ENCODE results near the gene PLK3.
"Not testable (repeated sequence)": the region's sequence is repeated elsewhere in the genome, so short reads cannot be mapped to it uniquely, and the experiment has no call there.

The PLK3 gene

DNA sequence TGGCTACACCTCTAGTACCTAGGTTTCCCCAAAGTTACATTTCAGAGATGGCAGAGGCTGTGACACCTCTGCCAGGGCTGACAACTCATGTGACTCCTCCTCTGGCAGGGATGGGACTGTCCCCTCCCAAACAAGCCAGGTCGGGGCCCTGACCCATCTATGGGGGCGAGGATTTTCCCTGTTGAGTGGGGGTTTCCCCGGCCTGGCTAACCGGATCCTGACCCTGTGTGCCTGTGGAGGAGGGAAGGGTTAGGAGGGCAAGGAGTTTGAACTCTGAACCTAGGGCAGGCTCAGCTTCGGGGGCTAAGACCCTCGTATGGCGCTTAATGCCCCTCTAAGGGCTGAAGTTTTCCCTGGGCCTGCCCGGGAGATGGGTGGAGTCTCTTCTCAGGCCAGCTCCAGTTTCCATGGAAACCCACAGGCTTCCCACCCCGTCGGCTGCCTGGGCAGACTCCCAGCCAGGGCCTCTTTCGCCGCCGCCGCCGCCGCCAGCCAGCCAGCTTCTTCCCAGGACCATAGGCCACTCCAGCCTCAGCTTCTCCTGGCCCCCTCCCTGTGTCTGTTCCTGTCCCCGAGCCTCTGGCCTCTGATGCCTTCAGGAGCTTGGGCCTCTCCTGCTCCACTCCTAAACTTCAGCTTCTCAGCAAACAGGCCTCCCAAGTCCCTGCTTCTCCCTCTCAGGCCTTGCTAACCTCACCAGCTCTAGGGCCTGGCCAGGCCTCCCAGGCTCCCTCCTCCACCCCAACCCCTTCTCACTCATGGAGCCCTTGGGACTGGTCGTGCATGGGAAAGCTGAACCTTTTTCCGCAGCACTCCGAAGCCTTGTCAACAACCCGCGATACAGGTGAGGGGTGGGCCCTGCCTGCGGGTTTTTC is 8.1 kb downstream of the PLK3 start, which contains the start of gene BTBD19:
Gene BTBD19, plus strand, starts transcription at position 461 of the 875 bp plus-strand sequence. Its CDS starts 298 bp downstream, at position 759.
- no peak for DNase-seq (ENCODE audit: extremely low read depth in 1 of 2, low read depth in 1 of 2)

DNA sequence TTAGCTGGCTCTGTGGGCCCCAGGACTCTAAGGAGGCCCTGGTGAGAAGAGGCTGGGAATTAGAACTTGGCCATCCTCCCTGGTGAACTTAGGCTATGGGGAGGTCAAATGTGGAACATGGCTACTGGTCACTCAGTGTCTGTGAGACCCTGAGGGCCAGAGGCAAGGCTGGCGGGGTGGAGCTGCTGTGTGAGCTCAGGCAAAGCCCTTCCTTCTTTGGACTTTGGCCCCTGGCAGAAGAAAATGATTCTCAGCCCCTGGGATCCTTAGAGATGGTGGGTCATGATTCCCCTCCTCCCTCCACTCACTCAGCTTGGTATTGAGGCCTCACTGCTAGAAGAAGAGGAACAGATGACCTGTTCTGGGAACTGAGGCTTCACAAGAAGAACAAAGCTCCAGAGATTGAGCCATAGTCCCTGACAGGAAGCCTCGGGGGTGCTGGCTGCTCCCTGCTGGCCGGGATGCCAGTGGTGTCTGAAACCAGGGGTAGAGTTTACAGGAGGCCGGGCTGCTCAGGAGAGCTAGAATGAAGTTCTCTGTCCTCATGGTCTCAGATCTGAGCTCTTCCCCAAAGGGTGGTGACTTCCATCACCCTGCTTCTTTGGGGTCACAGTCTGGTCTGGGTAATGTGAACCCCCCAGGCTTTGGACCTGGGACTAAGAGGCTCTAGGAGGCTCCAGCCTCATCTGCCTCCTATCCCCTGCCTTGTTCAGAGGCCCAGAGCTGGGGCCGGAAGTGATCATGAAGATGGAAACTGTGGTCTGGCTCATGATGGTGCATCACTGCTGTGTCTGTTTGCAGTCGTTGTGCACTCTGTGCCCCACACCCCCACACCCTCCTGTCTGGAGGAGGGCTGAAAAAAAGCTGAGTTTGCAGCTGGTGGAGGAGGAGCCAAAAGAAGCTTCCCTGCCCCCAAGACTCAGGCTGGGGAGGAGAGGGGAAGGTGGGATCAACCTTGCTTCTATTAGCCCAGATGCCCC is 9.1 kb downstream of the PLK3 start:
- DNase-seq (ENCODE audit: extremely low read depth in 1 of 2, low read depth in 1 of 2) = peak; percentile 70 to 73

DNA sequence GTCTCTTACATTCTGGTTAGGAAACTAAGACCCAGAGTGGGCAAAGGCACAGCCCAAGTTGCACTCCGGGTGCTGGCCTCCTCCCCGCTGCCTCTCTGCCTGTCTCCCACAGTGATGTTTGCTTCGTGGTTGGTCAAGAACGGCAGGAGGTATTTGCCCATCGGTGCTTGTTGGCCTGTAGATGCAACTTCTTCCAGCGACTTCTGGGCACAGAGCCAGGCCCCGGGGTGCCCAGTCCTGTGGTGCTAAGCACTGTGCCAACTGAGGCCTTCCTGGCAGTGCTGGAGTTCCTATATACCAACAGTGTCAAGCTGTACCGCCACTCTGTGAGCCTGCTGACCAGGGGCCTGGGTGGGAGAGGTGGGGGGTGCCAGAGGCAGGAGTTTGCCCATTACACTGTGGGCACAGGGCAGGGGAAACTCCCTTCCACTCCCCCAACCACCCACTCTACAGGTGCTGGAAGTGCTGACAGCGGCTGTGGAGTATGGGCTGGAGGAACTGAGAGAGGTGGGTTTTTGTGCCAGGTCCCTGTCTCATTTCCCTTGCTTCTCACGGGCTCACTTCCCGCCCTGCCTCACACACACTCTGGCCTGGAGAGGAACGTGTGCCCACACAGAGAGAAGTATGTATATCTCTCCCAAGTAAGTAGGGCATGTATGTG is 10.1 kb downstream of the PLK3 start:
- no peak for DNase-seq (ENCODE audit: extremely low read depth in 1 of 2, low read depth in 1 of 2)

DNA sequence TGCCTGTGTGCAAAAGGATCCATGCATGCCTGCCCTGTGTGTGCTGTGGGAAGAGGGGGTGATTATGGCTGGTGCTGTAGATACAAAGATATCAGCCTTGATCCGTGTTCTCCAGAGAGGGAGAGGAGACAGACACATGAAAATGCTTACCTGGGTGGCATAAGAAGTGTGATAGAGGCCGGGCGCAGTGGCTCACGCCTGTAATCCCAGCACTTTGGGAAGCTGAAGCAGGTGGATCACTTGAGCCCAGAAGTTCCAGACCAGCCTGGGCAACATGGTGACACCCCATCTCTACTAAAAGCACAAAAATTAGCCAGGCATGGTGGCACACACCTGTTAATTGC is 10.6 kb downstream of the PLK3 start:
- not testable (repeated sequence) for DNase-seq (ENCODE audit: extremely low read depth in 1 of 2, low read depth in 1 of 2)

DNA sequence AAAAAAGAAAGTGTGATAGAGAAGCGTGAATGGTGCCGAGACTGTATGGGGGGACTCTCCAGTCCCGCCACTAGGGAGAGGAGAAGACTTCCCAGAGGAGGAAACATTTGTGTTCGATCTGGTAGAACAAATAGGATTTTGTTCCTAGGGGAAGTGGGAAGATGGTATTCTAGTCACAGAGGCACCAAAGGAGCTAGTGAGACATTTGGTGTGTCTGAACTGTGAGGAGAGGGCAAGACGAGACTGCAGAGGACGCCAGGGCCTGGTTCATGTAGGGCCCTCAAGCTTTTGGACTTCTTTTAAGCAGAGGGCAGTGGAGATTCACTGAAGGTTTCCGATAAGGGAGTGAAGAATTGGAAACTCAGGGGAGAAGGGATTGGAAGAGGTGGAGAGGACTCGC is 11.1 kb downstream of the PLK3 start:
- no peak for DNase-seq (ENCODE audit: extremely low read depth in 1 of 2, low read depth in 1 of 2)

DNA sequence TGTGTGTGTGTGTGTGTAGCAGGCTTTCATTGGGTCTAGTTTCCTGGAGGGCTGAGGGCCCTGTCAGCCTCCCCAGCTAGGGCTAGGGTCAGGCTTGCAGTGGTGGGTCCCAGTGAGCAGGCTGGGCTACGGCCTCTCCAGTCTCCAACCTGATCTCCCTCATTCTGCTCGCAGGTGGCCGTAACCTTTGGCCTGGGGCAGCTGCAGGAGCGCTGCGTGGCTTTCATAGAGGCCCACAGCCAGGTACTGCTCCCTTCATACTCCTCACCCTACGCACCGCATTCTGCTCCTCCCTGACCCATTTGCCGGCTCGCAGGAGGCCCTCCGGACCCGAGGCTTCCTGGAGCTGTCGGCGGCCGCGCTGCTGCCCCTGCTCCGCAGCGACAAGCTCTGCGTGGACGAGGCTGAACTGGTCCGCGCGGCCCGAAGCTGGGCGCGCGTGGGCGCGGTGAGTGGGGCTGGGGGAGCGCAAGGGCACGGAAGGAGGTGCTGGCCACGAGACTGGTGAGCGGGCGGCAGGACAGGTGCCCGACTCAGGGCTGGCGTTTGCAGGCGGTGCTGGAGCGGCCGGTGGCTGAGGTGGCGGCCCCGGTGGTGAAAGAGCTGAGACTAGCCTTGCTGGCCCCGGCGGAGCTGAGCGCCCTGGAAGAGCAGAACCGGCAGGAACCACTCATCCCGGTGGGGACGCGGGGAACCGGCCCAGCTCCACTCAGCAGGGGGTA is 12.8 kb downstream of the PLK3 start:
- DNase-seq (ENCODE audit: extremely low read depth in 1 of 2, low read depth in 1 of 2) = no peak

DNA sequence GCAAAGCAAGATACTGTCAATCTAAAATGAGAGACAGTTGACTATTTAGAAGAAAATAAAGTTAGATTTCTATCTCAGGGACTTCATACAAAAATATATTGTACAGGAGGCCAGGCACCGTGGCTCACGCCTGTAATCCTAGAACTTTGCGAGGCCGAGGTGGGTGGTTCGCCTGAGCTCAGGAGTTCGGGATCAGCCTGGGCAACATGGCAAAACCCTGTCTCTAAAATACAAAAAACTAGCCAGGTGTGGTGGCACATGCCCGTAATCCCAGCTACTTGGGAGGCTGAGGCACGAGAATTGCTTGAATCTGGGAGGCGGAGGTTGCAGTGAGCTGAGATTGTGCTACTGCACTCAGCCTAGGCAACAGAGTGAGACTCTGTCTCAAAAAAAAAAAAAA is 15.7 kb downstream of the PLK3 start:
- not testable (repeated sequence) for DNase-seq (ENCODE audit: extremely low read depth in 1 of 2, low read depth in 1 of 2)

DNA sequence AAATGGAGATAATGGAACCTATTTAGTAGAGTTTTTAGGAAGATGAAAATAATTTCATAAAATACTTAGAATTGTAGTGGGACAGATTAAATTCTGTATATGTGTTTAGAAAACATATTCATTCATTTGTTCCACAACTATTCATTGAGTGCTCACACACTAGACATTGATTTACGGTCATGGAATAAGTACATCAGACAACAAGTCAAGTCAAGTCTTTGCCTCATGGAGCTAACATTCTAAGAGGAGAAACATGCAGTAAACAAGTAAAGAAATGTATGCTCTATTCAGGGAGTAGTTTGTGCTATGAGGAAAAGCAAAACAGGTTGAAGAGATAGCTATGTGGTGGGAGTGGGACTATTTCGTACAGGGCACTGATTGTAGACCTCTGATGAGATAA is 17.1 kb downstream of the PLK3 start:
- DNase-seq (ENCODE audit: extremely low read depth in 1 of 2, low read depth in 1 of 2) = no peak

DNA sequence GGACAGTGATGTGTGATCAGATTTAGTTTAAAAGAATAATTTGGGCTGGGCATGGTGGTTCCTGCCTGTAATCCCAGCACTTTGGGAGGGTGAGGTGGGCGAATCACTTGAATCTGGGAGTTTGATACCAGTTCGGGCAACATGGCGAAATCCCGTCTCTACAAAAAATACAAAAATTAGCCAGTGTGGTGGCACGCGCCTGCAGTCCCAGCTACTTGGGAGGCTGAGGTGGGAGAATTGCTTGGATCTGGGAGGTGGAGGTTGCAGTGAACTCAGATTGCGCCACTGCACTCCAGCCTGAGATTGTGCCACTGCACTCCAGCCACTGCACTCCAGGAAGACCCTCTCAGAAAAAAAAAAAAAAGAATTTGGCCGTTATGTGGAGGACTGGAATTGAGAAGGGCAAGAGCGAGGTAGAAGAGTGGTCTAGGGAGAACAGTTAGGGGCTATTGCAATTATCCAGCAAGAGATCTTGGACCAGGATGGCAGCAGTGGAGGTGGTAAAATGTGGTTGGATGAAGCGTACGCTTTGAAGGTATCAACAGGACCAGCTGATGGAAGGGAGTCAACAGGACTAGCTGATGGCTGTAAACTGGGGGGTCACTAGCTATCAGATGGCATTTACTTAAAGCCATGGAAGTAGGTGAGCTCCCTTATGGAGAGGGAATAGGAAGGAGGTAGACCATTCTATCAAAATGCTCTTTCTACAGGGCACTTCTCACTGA is 17.8 kb downstream of the PLK3 start:
- DNase-seq (ENCODE audit: extremely low read depth in 1 of 2, low read depth in 1 of 2) = no peak

DNA sequence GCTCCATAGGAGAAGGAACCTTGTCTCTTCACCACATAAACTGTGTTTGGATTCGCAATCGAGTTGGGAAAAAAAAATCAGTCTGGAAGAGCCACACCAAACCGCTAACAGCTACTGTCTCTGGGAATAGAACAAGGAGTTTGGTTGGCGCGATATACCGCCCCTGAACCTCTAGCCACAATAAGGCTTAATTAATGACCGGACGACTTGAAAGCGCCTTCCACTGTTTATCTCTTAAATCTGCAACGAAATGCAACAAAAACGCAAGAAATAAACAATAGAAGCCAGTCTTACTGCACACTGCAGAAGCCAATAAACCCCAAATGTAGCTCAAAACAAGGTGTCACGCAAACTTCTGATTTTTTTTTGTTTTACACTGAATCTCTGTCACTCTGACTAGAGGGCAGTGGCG is 19.0 kb downstream of the PLK3 start:
- no peak for DNase-seq (ENCODE audit: extremely low read depth in 1 of 2, low read depth in 1 of 2)

DNA sequence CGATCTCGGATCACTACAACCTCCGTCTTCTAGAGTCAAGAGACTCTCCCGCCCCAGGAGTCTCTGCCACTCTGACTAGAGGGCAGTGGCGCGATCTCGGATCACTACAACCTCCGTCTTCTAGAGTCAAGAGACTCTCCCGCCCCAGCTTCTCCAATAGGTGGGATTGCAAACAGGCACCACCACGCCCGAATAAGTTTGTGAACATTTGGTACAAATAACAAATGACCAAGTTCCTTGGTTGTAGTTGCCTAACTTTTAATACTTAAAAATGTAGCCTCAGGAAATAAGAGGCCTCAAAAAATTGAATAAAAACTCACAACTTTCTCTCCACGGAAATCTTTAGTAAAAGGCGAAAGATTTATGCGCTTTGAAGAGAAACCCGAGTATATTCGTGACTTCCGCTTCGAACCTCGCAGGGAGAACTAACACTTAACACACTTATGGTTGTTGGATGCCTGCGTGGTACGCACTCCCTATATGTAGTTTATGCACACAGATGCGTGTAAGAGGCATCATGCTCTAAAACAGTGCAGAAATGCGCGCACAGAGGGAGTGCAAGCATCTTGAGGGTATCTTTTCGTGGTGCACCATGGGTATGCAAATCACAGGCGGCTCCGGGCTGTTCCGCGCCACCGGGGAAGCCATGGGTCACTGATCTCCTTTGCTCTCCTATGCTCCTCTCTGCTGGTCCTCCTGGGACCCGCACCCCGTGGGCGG is 19.6 kb downstream of the PLK3 start:
- peak in 1 of 2 donors; percentile 60 for DNase-seq (ENCODE audit: extremely low read depth in 1 of 2, low read depth in 1 of 2)

DNA sequence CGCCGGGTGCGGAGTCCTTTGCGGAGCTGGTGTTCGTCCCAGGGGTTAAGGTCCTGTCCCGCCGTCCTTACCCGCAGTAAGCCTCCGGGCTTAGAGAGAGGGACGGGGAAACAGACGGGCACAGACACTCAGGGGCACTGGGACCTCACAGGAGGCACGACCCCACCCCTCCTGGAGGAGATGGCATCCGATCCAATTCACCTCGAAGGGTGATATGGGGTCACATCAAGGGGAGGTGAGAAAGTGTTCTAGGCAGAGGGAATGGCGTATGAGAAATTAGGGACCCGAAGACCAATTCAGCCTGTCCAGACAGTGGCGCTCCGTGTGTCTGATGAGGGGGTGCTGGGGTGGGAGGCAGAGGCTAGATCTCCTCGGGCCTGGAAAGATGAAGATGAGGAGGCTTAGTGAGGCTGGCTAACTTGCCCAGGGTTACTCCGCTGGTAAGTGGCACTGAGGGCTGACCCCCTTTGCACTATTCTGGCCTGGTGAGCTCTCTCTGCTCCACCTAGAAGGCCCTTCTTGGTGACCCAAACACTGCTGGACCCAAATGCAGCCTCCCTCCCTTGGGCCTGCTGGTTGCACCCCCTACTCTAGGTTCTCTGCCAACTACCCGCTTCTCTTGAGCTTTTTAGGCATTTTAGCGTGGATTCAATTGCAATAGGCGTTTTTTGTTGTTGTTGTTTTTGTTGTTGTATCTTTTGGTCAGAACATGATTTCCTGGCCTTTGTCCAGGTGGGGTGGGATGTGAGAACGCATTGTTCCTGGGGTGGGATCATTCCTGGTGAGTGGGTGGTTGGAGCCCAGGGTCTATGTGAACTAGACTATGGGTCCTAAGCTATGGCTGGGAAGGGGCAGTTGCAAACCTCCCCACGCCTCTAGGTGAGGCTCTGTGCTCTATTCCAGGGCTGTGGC is 20.4 kb downstream of the PLK3 start:
- DNase-seq (ENCODE audit: extremely low read depth in 1 of 2, low read depth in 1 of 2) = no peak

DNA sequence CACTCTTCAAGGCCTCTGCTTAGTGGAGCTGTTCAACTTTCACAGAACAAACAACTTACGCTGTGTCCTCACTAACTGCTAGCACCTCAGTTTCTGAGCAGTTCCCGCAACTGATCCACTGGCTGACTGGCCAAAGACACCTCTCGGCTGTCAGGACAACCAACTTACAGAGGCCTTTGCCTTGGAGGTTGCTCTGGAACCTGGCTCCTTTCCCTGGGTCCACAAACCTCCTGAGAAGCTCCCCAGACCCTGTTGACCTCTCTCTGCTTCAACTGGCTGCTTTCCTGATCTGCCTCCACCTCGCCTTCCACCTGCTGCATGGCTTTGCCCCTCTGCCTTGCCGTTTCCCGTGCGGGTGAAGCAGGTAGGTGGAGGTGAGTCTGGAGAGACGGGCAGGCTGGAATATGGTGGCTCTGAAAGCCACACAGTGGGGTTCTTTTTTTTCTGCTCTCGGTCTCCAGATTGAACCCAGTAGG is 21.1 kb downstream of the PLK3 start:
- DNase-seq (ENCODE audit: extremely low read depth in 1 of 2, low read depth in 1 of 2) = no peak

DNA sequence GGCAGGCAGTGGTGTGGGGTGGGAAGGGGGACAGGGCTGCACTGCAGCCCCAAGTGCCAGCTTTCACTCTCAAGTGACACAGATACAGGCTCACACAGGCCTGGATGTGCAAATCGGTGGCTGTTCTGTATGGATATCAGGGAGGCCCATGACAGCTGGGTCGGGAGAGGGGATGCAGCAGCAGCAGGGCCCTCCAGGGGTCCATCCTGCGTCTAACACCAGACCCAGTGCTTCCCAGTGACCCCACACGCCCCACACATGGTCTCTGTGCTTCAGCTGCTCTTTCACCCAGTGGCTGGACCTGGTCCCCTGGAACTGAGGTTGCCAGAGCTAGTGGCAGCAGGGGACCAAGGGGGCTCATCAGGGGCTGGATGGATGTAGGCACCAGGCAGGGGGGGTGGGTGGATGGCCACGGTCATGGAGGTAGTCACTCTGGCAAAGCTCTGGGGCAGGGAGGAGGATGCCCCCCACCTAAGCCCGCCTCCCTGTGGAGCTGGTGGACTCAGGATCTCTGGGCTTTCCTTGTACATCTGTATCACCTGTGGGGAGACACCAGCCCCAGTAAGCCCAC is 22.0 kb downstream of the PLK3 start:
- DNase-seq (ENCODE audit: extremely low read depth in 1 of 2, low read depth in 1 of 2) = no peak

DNA sequence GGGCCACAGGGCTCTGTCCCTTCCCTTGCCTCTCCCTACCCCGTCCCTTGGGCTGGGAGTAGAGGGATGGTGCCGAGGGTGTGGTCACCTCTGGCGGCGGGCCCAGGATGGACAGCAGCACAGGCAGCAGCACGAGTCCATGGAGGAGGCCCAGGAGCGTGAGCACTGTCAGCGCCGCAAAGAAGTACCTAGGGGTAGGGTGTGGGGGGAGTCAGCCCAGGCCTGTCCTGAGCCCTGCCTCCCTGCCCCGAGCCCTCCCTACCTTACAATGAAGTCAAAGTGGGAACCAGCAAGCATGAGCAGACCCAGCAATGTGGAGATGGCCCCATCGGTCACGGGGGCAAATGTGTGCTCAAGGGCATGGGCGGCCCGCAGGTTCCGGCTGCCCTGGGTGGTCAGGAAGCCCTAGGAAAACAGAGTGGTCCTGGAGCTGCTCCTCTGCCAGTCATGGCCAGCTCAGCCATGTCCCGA is 22.8 kb downstream of the PLK3 start:
- DNase-seq (ENCODE audit: extremely low read depth in 1 of 2, low read depth in 1 of 2) = no peak

DNA sequence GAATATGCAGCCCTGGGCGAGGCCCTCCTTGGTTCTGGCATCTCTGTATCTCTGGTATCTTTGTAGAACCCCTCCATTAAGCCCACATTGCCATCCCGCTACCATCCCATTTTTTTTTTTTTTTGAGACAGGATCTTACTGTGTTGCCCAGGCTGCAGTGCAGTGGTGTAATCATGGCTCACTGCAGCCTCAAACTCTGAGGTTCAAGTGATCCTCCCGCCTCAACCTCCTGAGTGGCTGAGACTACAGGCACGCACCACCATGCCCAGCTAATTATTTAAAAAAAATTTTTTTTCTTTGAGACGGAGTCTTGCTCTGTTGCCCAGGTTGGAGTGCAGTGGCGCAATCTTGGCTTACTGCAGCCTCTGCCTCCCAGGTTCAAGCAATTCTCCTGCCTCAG is 24.2 kb downstream of the PLK3 start:
- DNase-seq (ENCODE audit: extremely low read depth in 1 of 2, low read depth in 1 of 2) = not testable (repeated sequence)

DNA sequence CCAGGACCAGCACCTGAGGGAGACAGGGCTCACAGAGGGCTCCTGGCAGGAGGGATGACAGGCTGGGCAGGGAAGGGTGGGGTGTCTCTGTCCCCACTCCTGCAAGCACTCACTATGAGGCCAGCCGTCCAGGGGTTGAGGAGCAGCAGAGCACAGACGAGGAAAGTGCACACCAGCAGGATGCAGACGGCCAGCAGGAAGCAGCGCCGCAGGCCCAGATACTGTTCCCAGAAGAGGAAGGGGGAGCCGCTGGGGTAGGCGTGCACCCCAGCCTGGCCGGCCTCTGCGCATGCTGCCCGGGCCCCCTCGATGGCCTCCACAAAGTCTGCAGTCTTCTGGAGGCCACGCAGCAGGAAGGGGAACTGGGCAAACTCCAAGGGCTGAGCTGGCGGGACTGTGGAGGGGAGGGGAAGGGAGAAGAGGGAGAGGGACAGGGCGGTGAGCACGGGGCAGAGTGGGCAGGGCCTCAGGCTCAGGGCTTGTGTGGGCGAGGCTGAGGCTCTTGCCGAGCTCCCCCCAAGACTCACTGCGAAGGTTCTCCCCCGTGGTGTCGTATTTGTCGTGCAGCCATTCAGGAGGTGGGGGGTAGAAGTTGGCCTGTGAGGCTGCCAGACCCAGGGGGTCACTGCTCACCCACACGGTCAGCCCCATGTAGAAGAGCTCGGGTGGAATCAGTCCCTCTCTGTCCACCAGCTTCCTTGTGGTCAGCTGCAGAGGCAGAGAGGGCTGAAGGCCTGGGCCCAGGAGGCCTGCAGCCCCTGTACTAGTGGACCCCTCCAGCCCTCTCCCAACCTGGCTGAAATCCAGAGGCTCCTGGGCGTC is 26.4 kb downstream of the PLK3 start:
- DNase-seq (ENCODE audit: extremely low read depth in 1 of 2, low read depth in 1 of 2) = no peak
